Loucy (cell line): ENCODE results near the gene PPP2R5E.

Experiments
- H2AFZ ChIP-seq: fragments of 200-600 bp; sonication (generic); 2 replicates; pipeline ENCODE4 v1.6.0; 2016; ENCODE audit warnings: antibody characterized with exemption, mild to moderate bottlenecking, low read length, moderate library complexity
- H3F3A ChIP-seq: fragments of 200-600 bp; 2 replicates; pipeline ENCODE4 v1.6.0; 2016; ENCODE audit warnings: antibody characterized with exemption, low read depth, mild to moderate bottlenecking
- H3K27me3 ChIP-seq: fragments of 200-600 bp; sonication (generic); 2 replicates; pipeline ENCODE4 v1.6.1; 2014; ENCODE audit warnings: low read length, mild to moderate bottlenecking; ENCODE audit not compliant: insufficient read depth, poor library complexity, severe bottlenecking
- H3K36me3 ChIP-seq: fragments of 200-600 bp; sonication (generic); 2 replicates; pipeline ENCODE4 v1.6.1; 2016; ENCODE audit warnings: low read length; ENCODE audit not compliant: insufficient read depth
- H3K4me1 ChIP-seq: fragments of 200-600 bp; sonication (generic); 2 replicates; pipeline ENCODE4 v1.5.1; 2014; ENCODE audit warnings: low read length, mild to moderate bottlenecking; ENCODE audit not compliant: insufficient read depth, poor library complexity, severe bottlenecking
- H3K4me2 ChIP-seq: fragments of 200-600 bp; sonication (generic); 2 replicates; pipeline ENCODE4 v1.6.0; 2014; ENCODE audit warnings: antibody characterized with exemption, low read length, low read depth, mild to moderate bottlenecking; ENCODE audit not compliant: poor library complexity, severe bottlenecking
- H3K4me3 ChIP-seq: fragments of 200-600 bp; sonication (generic); 2 replicates; pipeline ENCODE4 v1.5.1; 2014; ENCODE audit warnings: low read length, mild to moderate bottlenecking, mixed read lengths; ENCODE audit not compliant: poor library complexity, severe bottlenecking
- H3K79me2 ChIP-seq: fragments of 200-600 bp; sonication (generic); 2 replicates; pipeline ENCODE4 v1.6.1; 2014; ENCODE audit warnings: low read length; ENCODE audit not compliant: insufficient read depth
- H3K9ac ChIP-seq: fragments of 200-600 bp; sonication (generic); 2 replicates; pipeline ENCODE4 v1.6.0; 2014; ENCODE audit warnings: mild to moderate bottlenecking, low read depth, low read length, moderate library complexity; ENCODE audit not compliant: poor library complexity, severe bottlenecking
- H3K9me2 ChIP-seq: fragments of 200-600 bp; sonication (generic); replicated peaks from 2 replicates; pipeline ENCODE4 v1.6.1; 2016; ENCODE audit warnings: low read depth, low read length, mixed read lengths
- H3K9me3 ChIP-seq: fragments of 200-600 bp; sonication (generic); 2 replicates; pipeline ENCODE4 v1.6.1; 2014; ENCODE audit warnings: mild to moderate bottlenecking, antibody characterized with exemption, low read length, low read depth; ENCODE audit not compliant: insufficient read depth
- H4K20me1 ChIP-seq: fragments of 200-600 bp; sonication (generic); 2 replicates; pipeline ENCODE4 v1.6.0; 2014; ENCODE audit warnings: antibody characterized with exemption, low read length, mild to moderate bottlenecking; ENCODE audit not compliant: insufficient read depth, poor library complexity, severe bottlenecking
- EZH2phosphoT487 ChIP-seq: fragments of 200-600 bp; IDR thresholded peaks from 2 replicates; pipeline ENCODE4 v1.6.1; 2018; ENCODE audit warnings: antibody characterized with exemption, mild to moderate bottlenecking, moderate library complexity, borderline replicate concordance
- TF ChIP-seq, protein P1 (sequence below): fragments of 200-600 bp; sonication (generic); conservative IDR thresholded peaks from 2 replicates; pipeline ENCODE4 v1.5.1; 2014; ENCODE audit warnings: mild to moderate bottlenecking, antibody characterized with exemption, low read length

Gene PPP2R5E

DNA sequence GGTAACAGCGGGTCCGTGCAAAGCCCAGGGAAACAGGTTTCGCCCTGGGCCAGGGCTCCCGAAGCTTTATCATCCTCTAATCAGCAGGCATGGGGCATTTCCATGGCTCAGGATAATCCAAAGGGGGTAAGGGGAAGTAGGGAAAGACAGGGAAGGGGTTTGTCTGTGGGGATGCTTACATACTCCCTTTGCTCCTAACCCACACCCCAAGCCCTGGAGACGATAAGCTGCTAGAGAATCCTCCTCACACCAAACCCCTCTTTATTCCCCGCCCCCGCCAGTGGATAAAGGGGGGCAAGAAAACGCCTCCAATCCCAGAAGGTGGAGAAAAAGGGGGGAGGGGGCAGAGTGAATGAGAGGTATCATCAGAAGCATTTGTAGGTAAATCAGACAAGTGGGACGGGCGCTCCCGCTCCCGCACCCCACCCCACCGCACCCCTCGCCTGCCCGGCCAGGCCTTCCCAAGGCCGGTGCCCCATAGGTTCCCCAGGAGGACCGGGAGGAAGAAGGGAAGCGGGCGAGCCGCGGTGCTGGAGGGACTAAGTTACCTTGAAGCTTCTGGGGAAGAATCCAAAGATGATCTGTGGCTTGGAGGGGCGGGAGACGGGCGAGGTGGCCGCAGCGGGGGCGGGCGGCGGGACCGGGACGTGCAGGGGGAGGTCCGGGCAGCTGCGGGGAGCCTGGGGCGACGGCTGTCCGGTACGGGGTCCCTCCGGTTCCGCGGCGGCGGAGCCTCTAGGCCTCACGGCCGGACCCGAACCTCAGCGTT, 762 bp downstream of the PPP2R5E start:
- Histone ChIP-seq H3K4me3 (peak overlapping the region; percentile 90), H3K4me1 (peaks cover 29% of the 10 kb centered on the region), H2AFZ (peak overlapping the region; percentile 83), H3K27me3 (no peaks in the 10 kb centered on the region), H3K79me2 (peaks cover 62% of the 10 kb centered on the region), H3K4me2 (peak overlapping the region; percentile 94), H3K36me3 (peaks cover 18% of the 10 kb centered on the region; the same call in 1 of the 2 replicates), H3K9me3 (no peaks in the 10 kb centered on the region), H3F3A (no peaks in the 10 kb centered on the region), H4K20me1 (peaks cover 40% of the 10 kb centered on the region), H3K9ac (peak overlapping the region; percentile 96), H3K9me2 (no peaks in the 10 kb centered on the region)
- TF ChIP-seq, protein P1, sequence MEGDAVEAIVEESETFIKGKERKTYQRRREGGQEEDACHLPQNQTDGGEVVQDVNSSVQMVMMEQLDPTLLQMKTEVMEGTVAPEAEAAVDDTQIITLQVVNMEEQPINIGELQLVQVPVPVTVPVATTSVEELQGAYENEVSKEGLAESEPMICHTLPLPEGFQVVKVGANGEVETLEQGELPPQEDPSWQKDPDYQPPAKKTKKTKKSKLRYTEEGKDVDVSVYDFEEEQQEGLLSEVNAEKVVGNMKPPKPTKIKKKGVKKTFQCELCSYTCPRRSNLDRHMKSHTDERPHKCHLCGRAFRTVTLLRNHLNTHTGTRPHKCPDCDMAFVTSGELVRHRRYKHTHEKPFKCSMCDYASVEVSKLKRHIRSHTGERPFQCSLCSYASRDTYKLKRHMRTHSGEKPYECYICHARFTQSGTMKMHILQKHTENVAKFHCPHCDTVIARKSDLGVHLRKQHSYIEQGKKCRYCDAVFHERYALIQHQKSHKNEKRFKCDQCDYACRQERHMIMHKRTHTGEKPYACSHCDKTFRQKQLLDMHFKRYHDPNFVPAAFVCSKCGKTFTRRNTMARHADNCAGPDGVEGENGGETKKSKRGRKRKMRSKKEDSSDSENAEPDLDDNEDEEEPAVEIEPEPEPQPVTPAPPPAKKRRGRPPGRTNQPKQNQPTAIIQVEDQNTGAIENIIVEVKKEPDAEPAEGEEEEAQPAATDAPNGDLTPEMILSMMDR: no peak
- TF ChIP-seq EZH2phosphoT487: no peak

DNA sequence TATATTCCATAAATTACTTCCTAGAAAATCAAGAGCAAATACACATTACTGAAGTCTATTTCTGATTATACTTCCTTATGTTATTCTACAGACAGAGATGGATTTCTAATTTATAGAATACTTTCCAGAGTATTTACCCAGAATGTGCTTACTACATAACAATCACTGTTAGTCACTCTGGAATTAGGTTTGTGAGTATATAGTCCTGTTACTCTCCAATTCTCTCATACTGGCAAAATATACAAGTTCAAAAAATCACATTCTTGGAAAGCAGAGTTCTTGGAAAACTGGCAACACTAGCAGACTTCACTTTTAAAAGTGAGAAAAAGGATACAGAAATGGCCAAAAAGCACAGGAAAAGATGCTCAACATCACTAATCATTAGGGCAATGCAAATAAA, 7.3 kb downstream of the PPP2R5E start:
- peak overlapping the region; percentile 61 for H3K4me2 ChIP-seq
- no peak overlapping the region for H2AFZ ChIP-seq
- no peak for TF ChIP-seq EZH2phosphoT487
- TF ChIP-seq, protein P1: no peak
- no peaks in the 10 kb centered on the region for H3K9me3 ChIP-seq
- peaks cover 47% of the 10 kb centered on the region for H4K20me1 ChIP-seq
- H3K79me2 ChIP-seq: peaks cover 99% of the 10 kb centered on the region
- no peak overlapping the region for H3K9ac ChIP-seq
- no peaks in the 10 kb centered on the region for H3K27me3 ChIP-seq
- H3K4me3 ChIP-seq: peak overlapping the region; percentile 32
- H3K9me2 ChIP-seq: no peaks in the 10 kb centered on the region
- peaks cover 48% of the 10 kb centered on the region for H3K36me3 ChIP-seq
- H3K4me1 ChIP-seq: peaks cover 40% of the 10 kb centered on the region
- H3F3A ChIP-seq: no peaks in the 10 kb centered on the region

DNA sequence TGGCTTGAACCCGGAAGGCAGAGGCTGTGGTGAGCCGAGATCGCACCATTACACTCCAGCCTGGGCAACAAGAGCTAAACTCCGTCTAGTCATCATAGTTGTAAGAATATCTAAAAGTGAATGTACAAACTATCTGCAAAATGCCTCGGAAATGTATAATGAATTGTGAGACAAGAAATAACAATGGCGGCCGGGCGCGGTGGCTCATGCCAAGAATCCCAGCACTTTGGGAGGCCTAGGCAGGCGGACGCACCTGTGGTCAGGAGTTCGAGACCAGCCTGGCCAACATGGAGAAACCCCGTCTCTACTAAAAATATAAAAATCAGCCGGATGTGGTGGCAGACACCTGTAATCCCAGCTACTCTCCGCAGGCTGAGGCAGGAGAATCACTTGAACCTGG, 9.7 kb downstream of the PPP2R5E start:
- TF ChIP-seq, protein P1: no peak
- TF ChIP-seq EZH2phosphoT487: no peak
- no peak overlapping the region for H3K4me2 ChIP-seq
- no peaks in the 10 kb centered on the region for H3K27me3 ChIP-seq
- peaks cover 27% of the 10 kb centered on the region for H3K4me1 ChIP-seq
- no peak overlapping the region for H3K4me3 ChIP-seq
- H2AFZ ChIP-seq: no peak overlapping the region
- peaks cover 98% of the 10 kb centered on the region for H3K79me2 ChIP-seq
- no peaks in the 10 kb centered on the region for H3K9me3 ChIP-seq
- no peaks in the 10 kb centered on the region for H3F3A ChIP-seq
- peaks cover 42% of the 10 kb centered on the region for H3K36me3 ChIP-seq
- H4K20me1 ChIP-seq: peaks cover 32% of the 10 kb centered on the region
- no peak overlapping the region for H3K9ac ChIP-seq
- H3K9me2 ChIP-seq: no peaks in the 10 kb centered on the region
